Astrocyte (in vitro differentiated cells and primary cell): ENCODE results near the gene VIPR1. TPM values are rescaled to one million over a fixed set of nuclear protein-coding genes. Genes with fewer than 3 reads are reported as not detected.

Experiments
- DNase-seq: peaks from one replicate; pipeline ENCODE4 v3.0.0-alpha.2; 2010; ENCODE audit warnings: low read depth
- FAIRE-seq: peaks from 2 replicates; lab custom pipeline; 2011; peaks lifted over from hg19 to GRCh38; lab: Jason Lieb, UNC
- H2AFZ ChIP-seq: 2 replicates; pipeline ENCODE4 v1.6.0; 2012; ENCODE audit warnings: low read depth, low read length, inconsistent platforms
- H3K27ac ChIP-seq: 2 replicates; pipeline ENCODE4 v1.5.1; 2011; ENCODE audit warnings: low read depth, low read length, inconsistent platforms
- H3K27me3 ChIP-seq: 2 replicates; pipeline ENCODE4 v1.6.0; 2011; ENCODE audit warnings: low read length, inconsistent platforms; ENCODE audit not compliant: insufficient read depth
- H3K36me3 ChIP-seq: 2 replicates; pipeline ENCODE4 v1.5.1; 2011; ENCODE audit warnings: low read length, inconsistent platforms; ENCODE audit not compliant: insufficient read depth
- H3K4me1 ChIP-seq: 2 replicates; pipeline ENCODE4 v1.5.1; 2011; ENCODE audit warnings: low read length, inconsistent platforms; ENCODE audit not compliant: insufficient read depth
- H3K4me2 ChIP-seq: 2 replicates; pipeline ENCODE4 v1.6.0; 2012; ENCODE audit warnings: low read length, inconsistent platforms
- H3K4me3 ChIP-seq: 2 replicates; pipeline ENCODE4 v1.5.1; 2011; ENCODE audit warnings: low read depth, mild to moderate bottlenecking, low read length, inconsistent platforms; ENCODE audit not compliant: insufficient read depth
- H3K79me2 ChIP-seq: 2 replicates; pipeline ENCODE4 v1.6.0; 2012; ENCODE audit warnings: mild to moderate bottlenecking, low read length, inconsistent platforms; ENCODE audit not compliant: insufficient read depth
- H3K9ac ChIP-seq: 2 replicates; pipeline ENCODE4 v1.6.0; 2012; ENCODE audit warnings: mild to moderate bottlenecking, low read length, inconsistent platforms
- H3K9me3 ChIP-seq: 2 replicates; pipeline ENCODE4 v1.5.1; 2012; ENCODE audit warnings: low read depth, mild to moderate bottlenecking, low read length, inconsistent platforms; ENCODE audit not compliant: insufficient read depth
- H4K20me1 ChIP-seq: 2 replicates; pipeline ENCODE4 v1.6.0; 2012; ENCODE audit warnings: low read length, inconsistent platforms; ENCODE audit not compliant: insufficient read depth
- H3K27ac Mint-ChIP-seq: one replicate; pipeline ENCODE4 v1.8.0; 2021; ENCODE audit warnings: mild to moderate bottlenecking, mixed read lengths; ENCODE audit not compliant: unreplicated experiment
- H3K27me3 Mint-ChIP-seq: one replicate; pipeline ENCODE4 v1.8.0; 2021; ENCODE audit warnings: low read depth, mixed read lengths; ENCODE audit not compliant: unreplicated experiment
- H3K36me3 Mint-ChIP-seq: one replicate; pipeline ENCODE4 v1.8.0; 2021; ENCODE audit warnings: low read depth, mixed read lengths; ENCODE audit not compliant: unreplicated experiment
- H3K4me1 Mint-ChIP-seq: one replicate; pipeline ENCODE4 v1.8.0; 2021; ENCODE audit warnings: low read depth, mixed read lengths; ENCODE audit not compliant: unreplicated experiment
- H3K4me3 Mint-ChIP-seq: one replicate; pipeline ENCODE4 v1.8.0; 2021; ENCODE audit warnings: mild to moderate bottlenecking, moderate library complexity, mixed read lengths; ENCODE audit not compliant: unreplicated experiment
- H3K9me3 Mint-ChIP-seq: one replicate; pipeline ENCODE4 v1.8.0; 2021; ENCODE audit warnings: mild to moderate bottlenecking, mixed read lengths; ENCODE audit not compliant: unreplicated experiment
- EZH2 ChIP-seq: IDR thresholded peaks from 2 replicates; pipeline ENCODE4 v1.6.1; 2012; ENCODE audit warnings: mild to moderate bottlenecking, low read length, inconsistent platforms; ENCODE audit not compliant: insufficient read depth
- total RNA-seq: library from RNA; stranded (reverse); gene quantifications from 2 replicates; pipeline ENCODE4 v1.2.1, GENCODE V29; 2021
- TF ChIP-seq, protein P1 (sequence below): IDR thresholded peaks from 2 replicates; pipeline ENCODE4 v1.5.1; 2011; ENCODE audit warnings: low read depth, mild to moderate bottlenecking, inconsistent platforms, low read length, moderate library complexity; ENCODE audit not compliant: insufficient read depth

VIPR1 gene
- total RNA-seq, 1 donor from 2014 or later, result 0.68 TPM

DNA sequence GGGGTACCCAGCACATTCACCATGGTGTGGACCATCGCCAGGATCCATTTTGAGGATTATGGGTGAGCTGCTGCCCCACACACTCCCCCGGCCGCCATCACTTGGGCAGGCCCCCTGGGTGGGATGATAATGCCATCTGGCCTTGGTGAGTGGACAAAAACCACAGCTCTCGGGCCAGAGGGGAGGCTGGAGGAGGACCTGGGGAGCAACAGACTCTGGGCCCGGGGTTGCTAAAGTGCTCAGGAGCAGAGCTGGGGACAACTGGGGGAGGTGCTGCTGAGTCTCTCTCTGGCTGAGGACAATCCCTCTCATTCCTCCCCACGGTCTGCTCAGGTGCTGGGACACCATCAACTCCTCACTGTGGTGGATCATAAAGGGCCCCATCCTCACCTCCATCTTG lies 29.0 kb downstream of the VIPR1 start:
- H3K9me3 Mint-ChIP-seq, result no peaks in the 10 kb centered on the region
- Histone ChIP-seq H3K4me2 (no peak overlapping the region), H3K36me3 (no peaks in the 10 kb centered on the region), H3K79me2 (no peaks in the 10 kb centered on the region), H3K4me1 (no peaks in the 10 kb centered on the region), H3K27me3 (no peaks in the 10 kb centered on the region), H3K9ac (no peak overlapping the region), H3K27ac (no peak overlapping the region), H3K9me3 (no peaks in the 10 kb centered on the region), H4K20me1 (no peaks in the 10 kb centered on the region), H3K4me3 (no peak overlapping the region), H2AFZ (no peak overlapping the region)
- no peak for FAIRE-seq
- TF ChIP-seq, protein P1, sequence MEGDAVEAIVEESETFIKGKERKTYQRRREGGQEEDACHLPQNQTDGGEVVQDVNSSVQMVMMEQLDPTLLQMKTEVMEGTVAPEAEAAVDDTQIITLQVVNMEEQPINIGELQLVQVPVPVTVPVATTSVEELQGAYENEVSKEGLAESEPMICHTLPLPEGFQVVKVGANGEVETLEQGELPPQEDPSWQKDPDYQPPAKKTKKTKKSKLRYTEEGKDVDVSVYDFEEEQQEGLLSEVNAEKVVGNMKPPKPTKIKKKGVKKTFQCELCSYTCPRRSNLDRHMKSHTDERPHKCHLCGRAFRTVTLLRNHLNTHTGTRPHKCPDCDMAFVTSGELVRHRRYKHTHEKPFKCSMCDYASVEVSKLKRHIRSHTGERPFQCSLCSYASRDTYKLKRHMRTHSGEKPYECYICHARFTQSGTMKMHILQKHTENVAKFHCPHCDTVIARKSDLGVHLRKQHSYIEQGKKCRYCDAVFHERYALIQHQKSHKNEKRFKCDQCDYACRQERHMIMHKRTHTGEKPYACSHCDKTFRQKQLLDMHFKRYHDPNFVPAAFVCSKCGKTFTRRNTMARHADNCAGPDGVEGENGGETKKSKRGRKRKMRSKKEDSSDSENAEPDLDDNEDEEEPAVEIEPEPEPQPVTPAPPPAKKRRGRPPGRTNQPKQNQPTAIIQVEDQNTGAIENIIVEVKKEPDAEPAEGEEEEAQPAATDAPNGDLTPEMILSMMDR, result no peak
- no peak for TF ChIP-seq EZH2
- H3K36me3 Mint-ChIP-seq, result no peaks in the 10 kb centered on the region
- H3K27ac Mint-ChIP-seq, result no peak overlapping the region
- no peak overlapping the region for H3K4me3 Mint-ChIP-seq
- peaks cover 9% of the 10 kb centered on the region for H3K27me3 Mint-ChIP-seq
- H3K4me1 Mint-ChIP-seq, result peaks cover 17% of the 10 kb centered on the region
- DNase-seq, result no peak

DNA sequence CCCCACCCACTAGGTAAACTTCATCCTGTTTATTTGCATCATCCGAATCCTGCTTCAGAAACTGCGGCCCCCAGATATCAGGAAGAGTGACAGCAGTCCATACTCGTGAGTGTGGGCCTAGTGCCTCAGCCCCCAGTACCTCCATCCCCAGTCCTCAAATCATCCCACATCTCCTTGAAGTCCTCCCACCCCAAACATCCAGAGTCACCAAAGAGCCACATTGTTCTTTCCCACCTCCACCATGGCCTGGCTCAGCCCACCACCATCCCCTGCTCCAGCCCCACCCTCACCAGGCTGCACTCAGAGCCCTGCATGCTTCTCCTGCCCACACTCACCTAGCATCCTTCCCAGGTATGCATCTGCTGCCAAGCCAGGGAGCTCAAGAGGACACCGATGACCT lies 29.8 kb downstream of the VIPR1 start:
- TF ChIP-seq, protein P1, result no peak
- TF ChIP-seq EZH2, result no peak
- Histone ChIP-seq H3K4me3 (no peak overlapping the region), H2AFZ (no peak overlapping the region), H3K4me1 (no peaks in the 10 kb centered on the region), H3K27me3 (no peaks in the 10 kb centered on the region), H3K4me2 (no peak overlapping the region), H3K36me3 (no peaks in the 10 kb centered on the region), H3K79me2 (no peaks in the 10 kb centered on the region), H3K9ac (no peak overlapping the region), H3K9me3 (no peaks in the 10 kb centered on the region), H3K27ac (no peak overlapping the region), H4K20me1 (no peaks in the 10 kb centered on the region)
- Mint-ChIP-seq H3K27ac (no peak overlapping the region), H3K27me3 (peaks cover 9% of the 10 kb centered on the region), H3K36me3 (no peaks in the 10 kb centered on the region), H3K4me1 (peaks cover 17% of the 10 kb centered on the region), H3K9me3 (no peaks in the 10 kb centered on the region), H3K4me3 (no peak overlapping the region)
- DNase-seq, result no peak
- FAIRE-seq, result no peak

DNA sequence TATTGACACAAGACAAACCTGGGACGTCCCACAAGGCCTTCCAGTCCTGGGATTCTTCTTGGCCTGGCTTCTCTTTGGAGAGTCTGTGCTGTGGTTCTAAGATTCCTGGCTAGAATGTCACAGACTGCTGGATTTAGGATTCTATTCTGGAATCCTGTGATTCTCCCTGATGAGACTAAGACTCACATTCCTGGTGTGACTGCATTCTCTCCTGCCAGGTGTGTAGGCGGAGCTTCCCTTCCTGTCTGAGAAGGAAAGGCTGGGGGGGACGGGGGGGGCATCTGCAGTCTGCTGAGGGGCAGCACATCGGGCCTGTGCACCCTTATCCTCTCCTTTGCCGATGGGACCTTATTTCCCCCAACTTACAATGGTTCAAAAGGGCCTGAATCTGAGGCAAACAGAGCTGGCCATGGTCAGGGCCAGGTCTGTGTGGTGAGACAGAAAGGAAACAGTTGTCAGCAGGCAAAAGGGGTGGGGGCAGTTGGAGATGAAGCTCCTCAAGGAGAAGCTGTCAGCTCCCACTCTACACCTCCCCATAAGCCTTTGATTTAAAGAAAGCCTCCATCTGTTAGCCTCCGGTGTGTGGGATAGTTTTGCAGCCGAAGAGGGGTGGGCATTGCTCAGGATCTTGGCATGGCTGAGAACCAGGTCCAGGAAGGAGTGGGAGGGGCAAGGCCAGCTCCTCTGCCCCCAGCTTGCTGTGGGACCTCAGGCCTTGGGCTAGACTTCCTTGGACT lies 30.9 kb downstream of the VIPR1 start:
- DNase-seq (no peak), FAIRE-seq (no peak)
- Histone ChIP-seq H3K4me2 (no peak overlapping the region), H3K36me3 (no peaks in the 10 kb centered on the region), H3K27ac (no peak overlapping the region), H3K9me3 (no peaks in the 10 kb centered on the region), H3K27me3 (no peaks in the 10 kb centered on the region), H2AFZ (no peak overlapping the region), H3K79me2 (no peaks in the 10 kb centered on the region), H3K9ac (no peak overlapping the region), H4K20me1 (no peaks in the 10 kb centered on the region), H3K4me1 (no peaks in the 10 kb centered on the region), H3K4me3 (no peak overlapping the region)
- TF ChIP-seq, protein P1, result no peak
- no peak for TF ChIP-seq EZH2
- Mint-ChIP-seq H3K4me1 (peaks cover 17% of the 10 kb centered on the region), H3K9me3 (no peaks in the 10 kb centered on the region), H3K36me3 (no peaks in the 10 kb centered on the region), H3K4me3 (no peak overlapping the region), H3K27me3 (peaks cover 18% of the 10 kb centered on the region), H3K27ac (peak overlapping the region; percentile 83)
